H1 (cell line): ENCODE results near the gene DPP8.

Experiments
- CEBPB ChIP-seq: IDR thresholded peaks from 2 replicates; pipeline ENCODE4 v1.6.1; 2012; ENCODE audit warnings: low read depth, low read length
- CTCF ChIP-seq, 3 experiments: IDR thresholded peaks; 1 replicate in 2 of 3; 2 replicates in 1 of 3; pipeline versions ENCODE4 v1.5.1 to v1.6.1; 2011; ENCODE audit warnings: low read length in 3 of 3, mild to moderate bottlenecking in 3 of 3, inconsistent platforms in 2 of 3, low read depth in 1 of 3, moderate library complexity in 1 of 3; ENCODE audit not compliant: insufficient read depth in 1 of 3; ENCODE audit errors: control extremely low read depth in 1 of 3
- EP300 ChIP-seq, 2 experiments: IDR thresholded peaks; 1 replicate in 1 of 2; 2 replicates in 1 of 2; pipeline ENCODE4 v1.6.1; 2011 to 2012; ENCODE audit warnings: low read depth in 2 of 2, low read length in 2 of 2, mild to moderate bottlenecking in 2 of 2, borderline replicate concordance in 1 of 2, inconsistent platforms in 1 of 2, moderate library complexity in 1 of 2
- EZH2 ChIP-seq: fragments of 200-600 bp; sonication (generic); IDR thresholded peaks from 2 replicates; pipeline ENCODE4 v1.7.1; 2012; ENCODE audit warnings: low read depth, mild to moderate bottlenecking, moderate library complexity, low read length, inconsistent platforms; ENCODE audit not compliant: severe bottlenecking
- GABPA ChIP-seq: IDR thresholded peaks from 2 replicates; pipeline ENCODE4 v1.6.1; 2011; ENCODE audit warnings: mild to moderate bottlenecking, low read length, moderate library complexity, borderline replicate concordance; ENCODE audit not compliant: insufficient read depth
- POLR2A ChIP-seq, 2 experiments: IDR thresholded peaks; 1 replicate in 1 of 2; 2 replicates in 1 of 2; pipeline ENCODE4 v1.6.1; 2011; ENCODE audit warnings: low read depth in 2 of 2, low read length in 2 of 2, mild to moderate bottlenecking in 2 of 2; ENCODE audit errors: control extremely low read depth in 1 of 2
- POLR2AphosphoS5 ChIP-seq: IDR thresholded peaks from 2 replicates; pipeline ENCODE4 v1.6.1; 2011; ENCODE audit warnings: low read depth, low read length
- TCF12 ChIP-seq: IDR thresholded peaks from 2 replicates; pipeline ENCODE4 v1.6.1; 2011; ENCODE audit warnings: low read depth, mild to moderate bottlenecking, low read length
- YY1 ChIP-seq: IDR thresholded peaks from 2 replicates; pipeline ENCODE4 v1.6.1; 2011; ENCODE audit warnings: low read depth, mild to moderate bottlenecking, low read length

DNA sequence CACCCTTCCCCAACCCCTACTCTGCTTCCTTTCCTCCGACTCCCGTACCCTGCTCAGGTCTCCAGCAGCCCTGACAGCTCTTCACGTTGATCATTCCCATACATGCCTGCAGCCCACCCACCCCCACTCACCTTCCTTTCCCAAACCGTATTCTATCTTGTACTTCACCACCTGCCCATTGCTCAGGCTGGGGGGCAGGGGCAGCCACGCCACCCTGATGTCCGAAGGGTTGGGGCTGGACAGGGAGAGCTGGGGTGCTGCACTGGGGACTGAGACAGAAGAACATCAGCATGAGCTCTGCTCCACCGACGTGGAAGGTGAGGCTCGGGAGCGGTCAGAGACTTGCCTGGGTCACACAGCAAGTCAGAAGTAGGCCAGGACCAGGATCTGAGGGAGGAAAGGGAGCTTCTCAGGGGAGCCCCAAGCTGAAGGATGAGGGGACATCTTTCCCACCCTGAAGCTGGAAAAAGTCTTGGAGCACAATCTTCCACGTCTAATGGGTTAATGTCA lies 123.2 kb downstream of the DPP8 start:
- TF ChIP-seq CTCF (IDR thresholded peaks at IDR 0.05; ENCODE audit: control extremely low read depth in 1 of 3, insufficient read depth in 1 of 3, low read depth in 1 of 3, low read length in 3 of 3) (no peak), EZH2 (no peak), CEBPB (no peak), TCF12 (no peak), GABPA (no peak), POLR2AphosphoS5 (no peak), YY1 (no peak), POLR2A (IDR thresholded peaks at IDR 0.05; ENCODE audit: control extremely low read depth in 1 of 2, low read depth in 2 of 2, low read length in 2 of 2) (no peak), EP300 (IDR thresholded peaks at IDR 0.05; ENCODE audit: borderline replicate concordance in 1 of 2, low read depth in 2 of 2, low read length in 2 of 2) (no peak)
